Uterus (tissue), 4 donors: Measurements from ENCODE around the gene TEX13A. TPM values are rescaled to one million over a fixed set of nuclear protein-coding genes. Genes with fewer than 3 reads are reported as not detected.

Experiments
- DNase-seq, 2 donors: peaks; one replicate each; pipeline ENCODE4 v3.0.0-alpha.2; 2019 to 2020
- H3K27ac ChIP-seq, 2 donors: fragments of 200-600 bp; sonication (generic); 1 replicate in 1 of 2; 2 replicates in 1 of 2; pipeline ENCODE4 v1.5.1; 2016 to 2018
- H3K27me3 ChIP-seq, 2 donors: fragments of 200-600 bp; sonication (generic); one replicate each; pipeline ENCODE4 v1.5.1; 2018 to 2019; ENCODE audit warnings: control low read depth in 1 of 2
- H3K36me3 ChIP-seq, 2 donors: fragments of 200-600 bp; sonication (generic); one replicate each; pipeline ENCODE4 v1.5.1; 2019; ENCODE audit warnings: control low read depth in 1 of 2
- H3K4me1 ChIP-seq, 2 donors: fragments of 200-600 bp; sonication (generic); one replicate each; pipeline ENCODE4 v1.5.1; 2018 to 2019; ENCODE audit warnings: control low read depth in 1 of 2
- H3K4me3 ChIP-seq, 2 donors: fragments of 200-600 bp; sonication (generic); 1 replicate in 1 of 2; 2 replicates in 1 of 2; pipeline ENCODE4 v1.5.1; 2018 to 2019; ENCODE audit warnings: mild to moderate bottlenecking in 1 of 2
- H3K9me3 ChIP-seq, 2 donors: fragments of 200-600 bp; sonication (generic); one replicate each; pipeline ENCODE4 v1.5.1; 2019; ENCODE audit warnings: control low read depth in 1 of 2
- POLR2A ChIP-seq, 2 donors: fragments of 450-650 bp; IDR thresholded peaks; one replicate each; pipeline ENCODE4 v1.6.1; 2016; ENCODE audit warnings: antibody characterized with exemption in 2 of 2, mild to moderate bottlenecking in 1 of 2, moderate library complexity in 1 of 2
- intact Hi-C: fragments of 100-400 bp; cut with DNase I; formaldehyde crosslinking; loops from one replicate; pipeline ENCODE4 v1.15.1; 2023; ENCODE audit warnings: low total_unique reads
- total RNA-seq, 4 donors: library from RNA; depleted of rRNA in 3 of 4; stranded (reverse); fragments of >200 nt in 3 of 4; gene quantifications; one replicate each; pipeline versions ENCODE4 v1.1.0 to v1.2.4, GENCODE V29; 2014 to 2023
- TF ChIP-seq, protein P1 (sequence below), 4 experiments: fragments of 200-600 bp in 2 of 4; fragments of 450-650 bp in 2 of 4; sonication (generic) in 2 of 4; IDR thresholded peaks; one replicate each; pipeline ENCODE4 v1.5.1; 2016 to 2019; ENCODE audit warnings: antibody characterized with exemption in 4 of 4, mild to moderate bottlenecking in 2 of 4, moderate library complexity in 1 of 4
- donor health status: DM: yes; HTN: yes; CAD: no.

TEX13A gene
- total RNA-seq, 4 donors from 2014 or later: not detected

DNA sequence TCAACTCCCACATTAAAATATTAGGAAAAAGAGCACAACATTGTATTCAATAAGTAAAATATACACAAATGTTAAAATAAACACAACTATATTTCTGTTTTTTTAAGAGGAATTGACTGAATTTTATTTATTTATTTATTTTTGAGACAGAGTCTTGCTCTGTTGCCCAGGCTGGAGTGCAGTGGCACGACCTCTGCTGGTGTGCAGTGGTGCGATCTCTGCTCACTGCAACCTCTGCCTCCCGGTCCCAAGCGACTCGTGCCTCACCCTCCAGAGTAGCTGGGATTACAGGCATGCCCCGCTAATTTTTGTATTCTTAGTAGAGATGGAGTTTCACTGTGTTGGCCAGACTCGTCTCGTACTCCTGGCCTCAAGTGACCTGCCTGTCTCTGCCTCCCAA lies 31.4 kb downstream of the TEX13A start:
- no peak for TF ChIP-seq POLR2A (IDR thresholded peaks at IDR 0.05)
- TF ChIP-seq, protein P1, sequence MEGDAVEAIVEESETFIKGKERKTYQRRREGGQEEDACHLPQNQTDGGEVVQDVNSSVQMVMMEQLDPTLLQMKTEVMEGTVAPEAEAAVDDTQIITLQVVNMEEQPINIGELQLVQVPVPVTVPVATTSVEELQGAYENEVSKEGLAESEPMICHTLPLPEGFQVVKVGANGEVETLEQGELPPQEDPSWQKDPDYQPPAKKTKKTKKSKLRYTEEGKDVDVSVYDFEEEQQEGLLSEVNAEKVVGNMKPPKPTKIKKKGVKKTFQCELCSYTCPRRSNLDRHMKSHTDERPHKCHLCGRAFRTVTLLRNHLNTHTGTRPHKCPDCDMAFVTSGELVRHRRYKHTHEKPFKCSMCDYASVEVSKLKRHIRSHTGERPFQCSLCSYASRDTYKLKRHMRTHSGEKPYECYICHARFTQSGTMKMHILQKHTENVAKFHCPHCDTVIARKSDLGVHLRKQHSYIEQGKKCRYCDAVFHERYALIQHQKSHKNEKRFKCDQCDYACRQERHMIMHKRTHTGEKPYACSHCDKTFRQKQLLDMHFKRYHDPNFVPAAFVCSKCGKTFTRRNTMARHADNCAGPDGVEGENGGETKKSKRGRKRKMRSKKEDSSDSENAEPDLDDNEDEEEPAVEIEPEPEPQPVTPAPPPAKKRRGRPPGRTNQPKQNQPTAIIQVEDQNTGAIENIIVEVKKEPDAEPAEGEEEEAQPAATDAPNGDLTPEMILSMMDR (IDR thresholded peaks at IDR 0.05): no peak
- DNase-seq: no peak
- Histone ChIP-seq H3K27me3 (peaks cover 0 to 13% of the 10 kb centered on the region in 2 donors), H3K36me3 (no peaks in the 10 kb centered on the region), H3K27ac (no peak overlapping the region), H3K9me3 (no peaks in the 10 kb centered on the region), H3K4me1 (no peaks in the 10 kb centered on the region), H3K4me3 (no peak overlapping the region)
- intact Hi-C loops: no loop called here

DNA sequence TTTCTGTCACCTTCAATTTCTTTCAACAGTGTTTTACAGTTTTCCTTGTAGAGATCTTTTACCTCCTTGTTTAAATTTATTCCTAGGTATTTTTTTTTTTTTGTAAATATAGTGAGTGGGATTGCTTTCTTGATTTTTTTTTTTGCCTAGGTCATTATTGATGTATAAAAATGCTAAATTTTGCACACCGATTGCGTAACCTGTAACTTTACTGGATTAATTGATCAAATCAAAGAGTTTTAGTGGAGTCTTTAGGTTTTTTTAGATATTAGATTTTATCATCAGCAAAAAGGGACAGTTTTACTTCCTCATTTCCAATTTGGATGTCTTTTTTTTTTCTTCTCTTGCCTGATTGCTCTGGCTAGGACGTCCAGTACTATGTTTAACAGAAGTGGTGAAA lies 40.9 kb downstream of the TEX13A start:
- intact Hi-C loops: no loop called here

DNA sequence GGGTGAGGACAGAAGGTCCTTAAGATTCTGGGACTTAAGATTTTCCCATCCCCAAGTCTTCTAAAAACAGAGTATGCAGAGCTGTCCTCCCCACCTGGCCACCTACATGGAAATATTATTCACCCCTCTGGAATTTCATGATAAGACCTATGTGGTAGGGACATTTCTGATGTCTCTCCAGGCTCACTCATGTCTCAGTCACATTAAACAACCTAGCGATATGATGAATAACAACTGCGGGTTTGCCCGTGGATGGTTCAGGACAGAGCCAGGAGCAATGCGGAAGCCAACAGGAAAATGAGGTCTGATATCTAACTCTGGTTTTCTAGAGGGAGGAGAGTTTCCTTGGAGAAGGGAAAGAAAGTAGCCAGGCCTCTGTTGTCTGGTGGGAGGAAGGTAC lies 47.4 kb downstream of the TEX13A start:
- intact Hi-C loops: no loop called here
- TF ChIP-seq, protein P1 (IDR thresholded peaks at IDR 0.05): no peak
- no peak for TF ChIP-seq POLR2A (IDR thresholded peaks at IDR 0.05)
- no peaks in the 10 kb centered on the region for H3K9me3 ChIP-seq
- H3K4me3 ChIP-seq: no peak overlapping the region
- no peaks in the 10 kb centered on the region for H3K4me1 ChIP-seq
- no peak for DNase-seq
- H3K27ac ChIP-seq: no peak overlapping the region
- no peaks in the 10 kb centered on the region for H3K36me3 ChIP-seq
- H3K27me3 ChIP-seq: no peaks in the 10 kb centered on the region

More for the DNA sequence above, 40.9 kb downstream of the TEX13A start:
- Histone ChIP-seq H3K9me3 (no peaks in the 10 kb centered on the region), H3K4me1 (no peaks in the 10 kb centered on the region), H3K27ac (no peak overlapping the region), H3K27me3 (no peaks in the 10 kb centered on the region), H3K36me3 (no peaks in the 10 kb centered on the region), H3K4me3 (no peak overlapping the region)
- TF ChIP-seq POLR2A (IDR thresholded peaks at IDR 0.05): no peak
- TF ChIP-seq, protein P1 (IDR thresholded peaks at IDR 0.05): no peak
- DNase-seq: no peak
